ENCODE data around the gene FBH1. TPM values are rescaled to one million over a fixed set of nuclear protein-coding genes. Genes with fewer than 3 reads are reported as not detected.
"Not testable (repeated sequence)": the region's sequence is repeated elsewhere in the genome, so short reads cannot be mapped to it uniquely, and the experiment has no call there.

Gene FBH1
- total RNA-seq, 1 donor from 2014 or later, result 37.7 TPM

GRCh38 chr10:5945190-5945509, 55.1 kb downstream of the FBH1 start:
- Histone ChIP-seq H4K20me1 (ENCODE audit: low read depth) (no peaks in the 10 kb centered on the region), H3K27ac (no peak overlapping the region), H3F3A (ENCODE audit: low read depth) (no peaks in the 10 kb centered on the region), H3K9me3 (ENCODE audit: low read depth) (no peaks in the 10 kb centered on the region), H3K36me3 (no peaks in the 10 kb centered on the region), H3K27me3 (no peaks in the 10 kb centered on the region), H2AFZ (replicated peaks) (no peak overlapping the region), H3K4me3 (no peak overlapping the region), H3K4me2 (no peak overlapping the region), H3K9ac (no peak overlapping the region), H3K79me2 (ENCODE audit: low read depth) (no peaks in the 10 kb centered on the region), H3K4me1 (peaks cover 4% of the 10 kb centered on the region)
- no peak overlapping the region for H3K27ac Mint-ChIP-seq
- no peak overlapping the region for H3K4me3 Mint-ChIP-seq
- no peaks in the 10 kb centered on the region for H3K9me3 Mint-ChIP-seq
- no peaks in the 10 kb centered on the region for H3K36me3 Mint-ChIP-seq
- TF ChIP-seq EZH2 (IDR thresholded peaks at IDR 0.05) (no peak), CTCF (IDR thresholded peaks at IDR 0.05) (no peak), EZH2phosphoT487 (IDR thresholded peaks at IDR 0.05) (no peak)
- H3K4me1 Mint-ChIP-seq, result peaks cover 16% of the 10 kb centered on the region
- no peak for DNase-seq (ENCODE audit: low spot score)
- H3K27me3 Mint-ChIP-seq (ENCODE audit: insufficient read depth, low read depth), result peaks cover 7% of the 10 kb centered on the region

GRCh38 chr10:5945561-5946418, 55.7 kb downstream of the FBH1 start:
- H3K4me2 ChIP-seq, result no peak overlapping the region
- H3K27ac ChIP-seq, result no peak overlapping the region
- H3K27me3 Mint-ChIP-seq (ENCODE audit: insufficient read depth, low read depth), result peaks cover 7% of the 10 kb centered on the region
- H3K4me1 Mint-ChIP-seq, result peaks cover 16% of the 10 kb centered on the region
- no peaks in the 10 kb centered on the region for H3K79me2 ChIP-seq (ENCODE audit: low read depth)
- H3F3A ChIP-seq (ENCODE audit: low read depth), result no peaks in the 10 kb centered on the region
- H3K27ac Mint-ChIP-seq, result no peak overlapping the region
- H3K36me3 Mint-ChIP-seq, result no peaks in the 10 kb centered on the region
- H3K36me3 ChIP-seq, result no peaks in the 10 kb centered on the region
- no peaks in the 10 kb centered on the region for H3K9me3 Mint-ChIP-seq
- no peaks in the 10 kb centered on the region for H3K27me3 ChIP-seq
- H2AFZ ChIP-seq (replicated peaks), result no peak overlapping the region
- H3K4me1 ChIP-seq, result peaks cover 4% of the 10 kb centered on the region
- TF ChIP-seq EZH2phosphoT487 (IDR thresholded peaks at IDR 0.05), result no peak
- TF ChIP-seq CTCF (IDR thresholded peaks at IDR 0.05), result no peak
- no peak for TF ChIP-seq EZH2 (IDR thresholded peaks at IDR 0.05)
- DNase-seq (ENCODE audit: low spot score), result no peak
- no peak overlapping the region for H3K4me3 Mint-ChIP-seq
- H3K4me3 ChIP-seq, result no peak overlapping the region
- no peak overlapping the region for H3K9ac ChIP-seq
- H4K20me1 ChIP-seq (ENCODE audit: low read depth), result no peaks in the 10 kb centered on the region
- H3K9me3 ChIP-seq (ENCODE audit: low read depth), result no peaks in the 10 kb centered on the region

GRCh38 chr10:5946419-5946775, 56.4 kb downstream of the FBH1 start:
- not testable (repeated sequence) for H3K4me1 ChIP-seq; H3K27ac Mint-ChIP-seq; H3F3A ChIP-seq (ENCODE audit: low read depth); H3K79me2 ChIP-seq (ENCODE audit: low read depth); H3K4me3 ChIP-seq; H3K27me3 ChIP-seq; H3K27ac ChIP-seq; H3K9me3 Mint-ChIP-seq; H3K27me3 Mint-ChIP-seq (ENCODE audit: insufficient read depth, low read depth); H3K4me3 Mint-ChIP-seq; H3K36me3 Mint-ChIP-seq; H2AFZ ChIP-seq (replicated peaks); H4K20me1 ChIP-seq (ENCODE audit: low read depth); H3K9ac ChIP-seq; H3K9me3 ChIP-seq (ENCODE audit: low read depth); H3K36me3 ChIP-seq; H3K4me2 ChIP-seq; DNase-seq (ENCODE audit: low spot score)
- peaks cover 16% of the 10 kb centered on the region for H3K4me1 Mint-ChIP-seq

GRCh38 chr10:5946786-5947185, 56.7 kb downstream of the FBH1 start:
- H2AFZ ChIP-seq (replicated peaks), result no peak overlapping the region
- no peak overlapping the region for H3K4me2 ChIP-seq
- Mint-ChIP-seq H3K27me3 (ENCODE audit: insufficient read depth, low read depth) (peaks cover 6% of the 10 kb centered on the region), H3K27ac (peak overlapping the region; percentile 50), H3K4me1 (peaks cover 16% of the 10 kb centered on the region), H3K9me3 (no peaks in the 10 kb centered on the region), H3K4me3 (no peak overlapping the region), H3K36me3 (no peaks in the 10 kb centered on the region)
- no peaks in the 10 kb centered on the region for H3K36me3 ChIP-seq
- no peak for DNase-seq (ENCODE audit: low spot score)
- no peak overlapping the region for H3K4me3 ChIP-seq
- no peaks in the 10 kb centered on the region for H3K9me3 ChIP-seq (ENCODE audit: low read depth)
- H3F3A ChIP-seq (ENCODE audit: low read depth), result no peaks in the 10 kb centered on the region
- no peak for TF ChIP-seq EZH2 (IDR thresholded peaks at IDR 0.05)
- no peak for TF ChIP-seq CTCF (IDR thresholded peaks at IDR 0.05)
- TF ChIP-seq EZH2phosphoT487 (IDR thresholded peaks at IDR 0.05), result no peak
- no peaks in the 10 kb centered on the region for H4K20me1 ChIP-seq (ENCODE audit: low read depth)
- no peaks in the 10 kb centered on the region for H3K79me2 ChIP-seq (ENCODE audit: low read depth)
- peaks cover 4% of the 10 kb centered on the region for H3K4me1 ChIP-seq
- H3K27ac ChIP-seq, result no peak overlapping the region
- no peaks in the 10 kb centered on the region for H3K27me3 ChIP-seq
- no peak overlapping the region for H3K9ac ChIP-seq

Measured in neural progenitor cell (in vitro differentiated cells).